ENCODE data around the gene RXRA.

RXRA gene

DNA sequence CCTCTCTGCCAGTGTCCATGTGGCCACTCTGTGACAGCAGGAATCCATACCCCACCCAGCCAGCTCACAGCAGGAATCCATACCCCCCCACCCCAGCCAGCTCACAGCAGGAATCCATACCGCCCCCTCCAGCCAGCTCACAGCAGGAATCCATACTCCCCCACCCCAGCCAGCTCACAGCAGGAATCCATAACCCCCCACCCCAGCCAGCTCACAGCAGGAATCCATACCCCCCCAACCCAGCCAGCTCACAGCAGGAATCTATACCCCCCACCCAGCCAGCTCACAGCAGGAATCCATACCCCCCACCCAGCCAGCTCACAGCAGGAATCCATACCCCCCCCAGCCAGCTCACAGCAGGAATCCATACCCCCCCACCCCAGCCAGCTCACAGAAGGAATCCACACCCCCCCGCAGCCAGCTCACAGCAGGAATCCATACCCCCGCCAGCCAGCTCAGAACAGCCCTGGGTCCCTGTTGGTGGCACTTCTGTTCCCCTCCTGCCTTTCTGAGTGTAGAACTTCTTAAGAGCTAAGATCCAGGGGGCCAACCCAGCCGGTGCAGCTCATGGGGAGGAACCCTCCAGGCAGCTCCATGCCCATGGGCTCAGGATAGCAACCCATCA lies 8.4 kb upstream of the RXRA start:
- no peak overlapping the region for H3K4me3 ChIP-seq (replicated peaks in 1 of 2; ENCODE audit: low read depth in 2 of 2, low read length in 2 of 2)
- TF ChIP-seq CTCF (IDR thresholded peaks at IDR 0.05; ENCODE audit: low read depth, low read length): no peak
- peak in 1 of 2 donors; percentile 33 for DNase-seq (ENCODE audit: low read depth in 2 of 2)

DNA sequence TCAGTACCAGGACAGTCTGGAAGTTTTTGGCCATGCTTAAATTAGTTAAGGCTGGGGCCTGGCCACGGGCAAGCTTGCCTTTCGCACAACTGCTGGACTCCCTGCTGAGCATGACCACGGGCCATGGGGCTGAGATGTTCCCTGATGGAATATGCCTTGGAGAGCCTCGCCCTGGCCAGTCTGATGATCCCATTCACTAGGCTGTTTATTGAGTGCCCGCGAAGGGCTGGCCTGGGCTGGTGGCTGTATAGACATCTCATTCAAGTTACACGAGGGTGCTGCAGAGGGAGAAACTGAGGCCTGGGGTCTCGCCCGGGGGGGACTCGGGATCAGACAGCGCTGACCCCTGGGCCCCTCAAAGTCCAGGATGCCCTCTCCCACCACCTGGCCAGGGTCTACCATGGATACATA lies 7.8 kb upstream of the RXRA start:
- TF ChIP-seq CTCF (IDR thresholded peaks at IDR 0.05; ENCODE audit: low read depth, low read length): no peak
- no peak overlapping the region for H3K4me3 ChIP-seq (replicated peaks in 1 of 2; ENCODE audit: low read depth in 2 of 2, low read length in 2 of 2)
- no peak for DNase-seq (ENCODE audit: low read depth in 2 of 2)

- no peak for DNase-seq (ENCODE audit: low read depth in 2 of 2)
- no peak for TF ChIP-seq CTCF (IDR thresholded peaks at IDR 0.05; ENCODE audit: low read depth, low read length)
- no peak overlapping the region for H3K4me3 ChIP-seq (replicated peaks in 1 of 2; ENCODE audit: low read depth in 2 of 2, low read length in 2 of 2)
Observed at GRCh38 chr9:134318941-134319305, 7.3 kb upstream of the RXRA start.

DNA sequence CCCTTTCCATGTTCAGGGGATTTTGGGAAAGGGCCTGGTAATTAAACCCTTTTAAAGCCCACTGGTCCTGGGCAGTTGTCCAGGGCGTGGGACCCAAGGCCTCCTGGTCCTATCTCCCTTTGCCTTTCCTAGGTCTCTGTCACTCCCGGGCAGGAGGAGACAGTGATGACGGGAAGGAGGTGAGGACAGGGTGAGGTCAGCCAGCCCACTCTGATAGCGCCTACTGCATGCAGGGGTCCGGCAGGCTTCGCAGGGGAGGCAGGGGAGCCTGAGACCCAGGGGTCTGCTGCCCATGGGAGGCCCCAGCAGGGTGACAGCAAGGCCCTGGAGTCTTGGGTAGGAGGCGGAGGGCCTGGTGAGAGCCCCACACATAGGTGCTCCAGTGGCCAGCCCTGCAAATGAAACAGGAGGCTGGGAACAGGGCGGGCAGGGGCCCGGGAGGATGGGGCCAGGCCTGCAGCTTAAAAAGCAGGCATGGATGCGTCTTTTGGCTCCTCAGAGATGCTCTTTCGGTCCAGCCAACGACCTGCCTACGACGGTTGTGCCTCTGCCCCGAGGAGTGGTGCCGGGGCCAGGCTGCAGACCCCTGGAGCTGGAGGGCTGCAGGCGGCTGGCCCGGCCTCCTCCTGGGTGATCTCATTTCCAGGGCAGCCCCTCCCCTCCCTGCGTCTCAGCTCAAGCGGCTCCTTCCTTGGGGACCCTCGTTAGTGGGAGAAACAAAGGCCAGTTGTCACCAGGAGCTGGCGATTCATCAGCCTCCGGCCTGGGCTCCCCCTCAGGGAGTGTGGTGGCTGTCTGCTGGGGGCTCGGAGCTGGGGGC lies 6.7 kb upstream of the RXRA start:
- DNase-seq (ENCODE audit: low read depth in 2 of 2): no peak
- TF ChIP-seq CTCF (IDR thresholded peaks at IDR 0.05; ENCODE audit: low read depth, low read length): no peak
- no peak overlapping the region for H3K4me3 ChIP-seq (replicated peaks in 1 of 2; ENCODE audit: low read depth in 2 of 2, low read length in 2 of 2)

DNA sequence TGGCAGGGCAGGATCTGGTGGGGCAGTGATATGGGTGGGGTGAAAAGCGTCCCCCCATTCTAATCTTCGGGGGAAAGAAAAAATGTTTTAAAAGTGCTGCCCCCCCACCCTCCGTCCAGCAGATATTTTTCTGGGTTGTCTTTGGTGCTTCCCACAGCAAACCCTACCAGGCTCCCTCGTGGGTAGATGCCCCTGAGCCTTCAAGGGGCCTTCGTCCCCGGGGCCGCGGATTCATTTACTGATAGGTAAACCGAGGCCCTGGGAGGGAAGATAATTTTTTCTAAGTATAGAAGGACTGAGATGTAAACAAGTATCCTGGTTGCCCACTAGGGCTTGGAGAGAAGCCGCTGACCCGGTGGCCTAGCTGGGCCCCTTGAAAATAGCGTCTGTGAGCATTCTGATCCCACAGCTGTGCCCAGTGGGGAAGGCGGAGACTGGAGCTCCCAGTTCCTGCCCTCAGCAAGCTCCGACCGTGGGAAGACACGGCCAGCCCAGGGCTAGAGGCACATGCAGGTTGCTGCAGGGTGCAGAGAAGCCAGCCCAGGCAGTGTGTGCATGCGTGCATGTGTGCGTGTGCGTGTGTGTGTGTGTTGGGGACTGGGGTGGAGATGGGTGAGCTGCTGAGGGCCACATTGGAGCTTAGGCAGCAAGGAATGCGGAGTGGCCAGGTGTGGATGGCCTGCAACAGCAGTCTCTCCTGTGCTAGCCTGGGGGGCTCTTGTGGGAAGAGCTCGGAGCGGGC lies 6.0 kb upstream of the RXRA start:
- no peak for DNase-seq (ENCODE audit: low read depth in 2 of 2)
- TF ChIP-seq CTCF (IDR thresholded peaks at IDR 0.05; ENCODE audit: low read depth, low read length): no peak
- no peak overlapping the region for H3K4me3 ChIP-seq (replicated peaks in 1 of 2; ENCODE audit: low read depth in 2 of 2, low read length in 2 of 2)

- DNase-seq (ENCODE audit: low read depth in 2 of 2): peak in 1 of 2 donors; percentile 25
- H3K4me3 ChIP-seq (replicated peaks in 1 of 2; ENCODE audit: low read depth in 2 of 2, low read length in 2 of 2): no peak overlapping the region
- no peak for TF ChIP-seq CTCF (IDR thresholded peaks at IDR 0.05; ENCODE audit: low read depth, low read length)
Observed at GRCh38 chr9:134320868-134321471, 5.3 kb upstream of the RXRA start.

Measured in cardiac fibroblast (primary cell).